OCI-LY7 (cell line): Measurements from ENCODE around the gene PIK3C2B. TPM values are rescaled to one million over a fixed set of nuclear protein-coding genes. Genes with fewer than 3 reads are reported as not detected.

Source experiments
- BruUV-seq: library from RNA; stranded (reverse); fragments of 400-500 nt; replicated peaks from 2 replicates; lab custom pipeline; 2021; lab: Mats Ljungman, UMichigan
- CTCF ChIA-PET: fragments of 300-600 bp; sonication (Branson Sonifier 250); formaldehyde crosslinking; loops from one replicate; lab custom pipeline; 2022; ENCODE audit warnings: antibody characterized with exemption; ENCODE audit not compliant: unreplicated experiment; lab: Charles Lee
- POLR2A ChIA-PET: fragments of 300-600 bp; sonication (Branson Sonifier 250); formaldehyde crosslinking; loops from one replicate; lab custom pipeline; 2022; ENCODE audit warnings: antibody characterized with exemption; lab: Charles Lee
- DNase-seq: peaks from one replicate; pipeline ENCODE4 v3.0.0-alpha.2; 2015; ENCODE audit warnings: low spot score
- H2AFZ ChIP-seq: fragments of 200-600 bp; sonication (generic), shearing (Covaris generic); 2 replicates; pipeline ENCODE4 v1.6.1; 2014; ENCODE audit warnings: mild to moderate bottlenecking, antibody characterized with exemption, low read length, moderate library complexity
- H3K27ac ChIP-seq: fragments of 200-600 bp; sonication (generic); 2 replicates; pipeline ENCODE4 v1.5.1; 2014; ENCODE audit warnings: mixed run types, low read depth, mild to moderate bottlenecking, moderate library complexity, low read length, inconsistent platforms; ENCODE audit not compliant: poor library complexity, severe bottlenecking
- H3K36me3 ChIP-seq: fragments of 200-600 bp; sonication (generic); 2 replicates; pipeline ENCODE4 v1.6.1; 2014; ENCODE audit warnings: mild to moderate bottlenecking, antibody characterized with exemption, low read length, moderate library complexity, mixed read lengths; ENCODE audit not compliant: insufficient read depth
- H3K4me1 ChIP-seq: fragments of 200-600 bp; sonication (generic); 2 replicates; pipeline ENCODE4 v1.5.1; 2014; ENCODE audit warnings: mild to moderate bottlenecking, low read length; ENCODE audit not compliant: insufficient read depth, poor library complexity, severe bottlenecking
- H3K4me2 ChIP-seq: fragments of 200-600 bp; sonication (generic); 2 replicates; pipeline ENCODE4 v1.6.1; 2014; ENCODE audit warnings: mild to moderate bottlenecking, low read length
- H3K4me3 ChIP-seq: fragments of 200-600 bp; sonication (generic); 2 replicates; pipeline ENCODE4 v1.5.1; 2014; ENCODE audit warnings: mild to moderate bottlenecking, low read depth, low read length; ENCODE audit not compliant: poor library complexity, severe bottlenecking
- H3K79me2 ChIP-seq: fragments of 200-600 bp; sonication (generic); 2 replicates; pipeline ENCODE4 v1.6.1; 2016; ENCODE audit warnings: low read depth, mild to moderate bottlenecking, low read length, moderate library complexity, mixed read lengths; ENCODE audit not compliant: insufficient read depth
- H3K9me2 ChIP-seq: fragments of 200-600 bp; sonication (generic); 2 replicates; pipeline ENCODE4 v1.6.1; 2016; ENCODE audit warnings: mild to moderate bottlenecking, low read length, mixed read lengths; ENCODE audit not compliant: insufficient read depth
- H3K9me3 ChIP-seq: fragments of 200-600 bp; sonication (generic); 2 replicates; pipeline ENCODE4 v1.6.1; 2014; ENCODE audit warnings: mild to moderate bottlenecking, mixed run types, low read length, mixed read lengths
- H4K20me1 ChIP-seq: fragments of 200-600 bp; sonication (generic); 2 replicates; pipeline ENCODE4 v1.6.1; 2014; ENCODE audit warnings: mild to moderate bottlenecking, antibody characterized with exemption, low read length, moderate library complexity, mixed read lengths; ENCODE audit not compliant: insufficient read depth
- CTCF ChIP-seq: fragments of 200-600 bp; sonication (generic); conservative IDR thresholded peaks from 2 replicates; pipeline ENCODE4 v1.5.1; 2014; ENCODE audit warnings: mild to moderate bottlenecking, antibody characterized with exemption, low read length, moderate library complexity, mixed read lengths
- EZH2phosphoT487 ChIP-seq: fragments of 200-600 bp; sonication (generic); IDR thresholded peaks from 2 replicates; pipeline ENCODE4 v1.6.1; 2018; ENCODE audit warnings: low read depth, borderline replicate concordance, mild to moderate bottlenecking, mixed run types, antibody characterized with exemption, low read length, moderate library complexity, mixed read lengths
- intact Hi-C: fragments of 100-400 bp; cut with micrococcal nuclease; formaldehyde crosslinking; loops from one replicate; pipeline ENCODE4 v1.10.0; 2022; ENCODE audit not compliant: unreplicated experiment
- total RNA-seq, 2 experiments: library from RNA; depleted of rRNA in 1 of 2; stranded (reverse); fragments of >200 nt in 1 of 2; shearing (Covaris generic) in 1 of 2; gene quantifications; 2 replicates each; pipeline ENCODE4 v1.2.3, GENCODE V29; 2014 to 2022

The PIK3C2B gene
- total RNA-seq, 2 experiments from 2014 or later = 12.5 to 43.9 TPM

GRCh38 chr1:204493984-204494280 is 673 bp downstream of the PIK3C2B start:
- POLR2A ChIA-PET = interaction anchor here (0.6 to 5.0 kb wide), 12 partner anchors 9 to 225 kb away, joined by 3 to 58 read pairs (median 4); partner anchors contain the start of gene MDM4
- no peak for TF ChIP-seq EZH2phosphoT487
- TF ChIP-seq CTCF = no peak
- BruUV-seq = no TSS peak
- Histone ChIP-seq H3K4me1 (peaks cover 58% of the 10 kb centered on the region), H3K9me3 (no peaks in the 10 kb centered on the region), H3K79me2 (no peaks in the 10 kb centered on the region), H3K27ac (peak overlapping the region; percentile 48), H4K20me1 (no peaks in the 10 kb centered on the region; the same call in 1 of the 2 replicates), H3K9me2 (no peaks in the 10 kb centered on the region), H3K4me2 (peak overlapping the region; percentile 91), H3K4me3 (peak overlapping the region; percentile 79), H2AFZ (peak overlapping the region; percentile 43; the same call in 1 of the 2 replicates), H3K36me3 (no peaks in the 10 kb centered on the region)
- intact Hi-C loops = loop anchor here (1.0 to 2.0 kb wide), 2 partner anchors 13 to 47 kb away; no protein-coding TSS in a partner anchor
- CTCF ChIA-PET = interaction anchor here (0.6 to 4.0 kb wide), 7 partner anchors 14 to 319 kb away, joined by 3 to 35 read pairs (median 4); no protein-coding TSS in a partner anchor
- peak; percentile 69 for DNase-seq

- peak; percentile 27 for DNase-seq
- Histone ChIP-seq H3K4me1 (peaks cover 53% of the 10 kb centered on the region), H3K4me3 (peak overlapping the region; percentile 79), H3K4me2 (peak overlapping the region; percentile 91), H3K79me2 (no peaks in the 10 kb centered on the region), H3K36me3 (no peaks in the 10 kb centered on the region), H3K27ac (peak overlapping the region; percentile 48), H2AFZ (peak overlapping the region; percentile 43; the same call in 1 of the 2 replicates), H3K9me2 (no peaks in the 10 kb centered on the region), H4K20me1 (no peaks in the 10 kb centered on the region; the same call in 1 of the 2 replicates), H3K9me3 (no peaks in the 10 kb centered on the region)
- BruUV-seq = no TSS peak
- POLR2A ChIA-PET = interaction anchor here (0.6 to 5.0 kb wide), 12 partner anchors 9 to 746 kb away, joined by 3 to 58 read pairs (median 5); partner anchors contain the start of gene MDM4
- CTCF ChIA-PET = interaction anchor here (0.6 to 4.0 kb wide), 5 partner anchors 13 to 320 kb away, joined by 3 to 35 read pairs (median 4); no protein-coding TSS in a partner anchor
- intact Hi-C loops = no loop called here
- no peak for TF ChIP-seq EZH2phosphoT487
- no peak for TF ChIP-seq CTCF
These were observed 1.2 kb downstream of the PIK3C2B start for GRCh38 chr1:204493145-204493983.
